Glomerular endothelial cell (primary cell): ENCODE data around the gene FGF10. TPM values are rescaled to one million over a fixed set of nuclear protein-coding genes. Genes with fewer than 3 reads are reported as not detected.

ENCODE experiments used
- DNase-seq: peaks from one replicate; pipeline ENCODE4 v3.0.0-alpha.2; 2011; ENCODE audit warnings: low read depth, low spot score; ENCODE audit errors: extremely low read depth
- total RNA-seq: library from RNA; depleted of rRNA; stranded (reverse); fragments of >200 nt; gene quantifications from 2 replicates; pipeline ENCODE4 v1.2.3, GENCODE V29; 2015

The FGF10 gene
- total RNA-seq, 1 donor from 2014 or later: not detected

GRCh38 chr5:44358421-44358820 is 30.8 kb downstream of the FGF10 start:
- DNase-seq: no peak

DNA sequence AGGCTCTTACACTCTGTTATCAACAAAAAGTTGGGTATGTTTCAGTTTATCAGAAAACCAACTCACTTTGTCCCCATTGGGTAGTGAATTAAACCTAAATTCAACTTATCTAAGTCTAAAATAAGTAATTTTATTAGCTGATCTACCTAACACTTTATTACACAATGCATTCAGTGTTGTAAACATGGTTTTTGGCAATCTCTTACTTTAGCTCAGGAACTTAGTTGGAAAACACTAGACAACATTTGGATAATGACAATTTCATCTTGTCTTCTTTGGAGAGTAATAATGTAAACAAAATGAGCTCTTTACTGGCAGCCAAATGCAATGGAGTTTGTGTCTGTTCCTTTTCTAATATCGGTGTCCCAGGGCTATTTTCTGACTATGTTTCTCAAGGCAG is 33.0 kb downstream of the FGF10 start:
- no peak for DNase-seq

DNA sequence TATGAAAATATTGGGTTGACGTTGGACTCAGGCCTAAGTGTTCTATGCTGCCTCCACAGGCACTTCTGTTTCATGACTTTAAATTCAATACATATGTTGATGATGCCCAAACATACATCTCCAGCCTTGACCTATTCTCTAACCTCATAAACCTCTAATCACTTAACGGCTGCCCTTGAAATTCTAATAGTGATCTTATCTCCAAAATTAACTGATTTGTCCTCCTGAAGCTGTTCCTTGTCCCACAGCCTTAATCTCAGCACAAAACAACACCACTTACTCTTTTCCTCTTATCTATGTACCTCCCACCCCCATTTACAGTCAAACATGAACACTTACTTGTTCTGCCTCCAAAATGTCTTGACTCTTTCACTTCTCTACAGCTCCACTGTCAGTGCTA is 43.3 kb downstream of the FGF10 start:
- no peak for DNase-seq

GRCh38 chr5:44336708-44337107 is 52.5 kb downstream of the FGF10 start:
- no peak for DNase-seq

DNA sequence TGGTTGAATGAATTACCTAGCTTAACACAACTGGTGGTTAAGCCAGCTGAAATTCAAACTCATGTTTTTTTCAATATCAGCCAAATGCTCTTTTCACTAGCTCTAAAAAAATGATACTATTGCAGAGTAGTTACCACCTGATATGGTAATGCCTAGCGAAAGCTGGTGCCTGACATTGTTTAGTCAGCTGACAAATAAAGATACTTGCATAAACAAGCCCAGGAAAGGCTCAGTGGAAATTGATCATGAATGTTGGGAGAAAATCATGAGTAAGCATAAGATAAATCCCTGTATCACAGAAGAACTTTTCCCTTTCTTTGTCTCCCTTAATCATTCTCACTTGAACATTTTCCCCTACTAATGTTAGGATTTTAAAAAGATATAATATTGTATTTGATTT is 54.6 kb downstream of the FGF10 start:
- DNase-seq: no peak

DNA sequence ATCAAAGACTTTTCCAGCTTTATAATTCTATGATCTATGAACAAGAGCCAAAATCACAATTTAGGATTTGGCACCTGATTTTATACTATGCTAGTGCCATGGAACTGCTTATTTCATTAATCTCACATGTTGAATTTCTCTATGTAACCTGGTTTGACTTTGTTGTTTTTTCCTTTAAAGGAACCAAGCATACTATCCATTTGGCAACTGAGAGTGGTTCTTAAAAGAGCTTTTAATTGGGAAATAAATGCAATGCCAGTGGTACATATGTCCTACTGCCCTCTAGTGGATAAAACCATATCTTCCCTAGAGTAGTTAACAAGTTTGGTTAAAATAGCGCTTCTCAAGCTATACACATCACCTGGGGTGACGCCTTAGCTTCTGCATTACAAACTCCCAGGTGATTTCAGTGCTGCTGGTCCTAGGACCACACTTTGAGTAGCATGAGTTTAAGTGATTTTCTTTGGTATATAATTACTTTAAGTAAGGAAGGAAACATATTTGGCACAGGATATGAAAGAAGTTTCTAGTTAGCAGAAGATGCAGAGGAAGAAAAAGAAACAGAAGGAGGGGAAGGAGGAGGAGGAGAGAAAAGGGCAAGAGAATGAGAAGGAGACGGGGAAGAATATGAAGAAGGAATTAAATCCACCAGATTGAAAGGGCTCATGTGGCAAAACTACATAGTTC is 56.8 kb downstream of the FGF10 start:
- peak; percentile 9 for DNase-seq

DNA sequence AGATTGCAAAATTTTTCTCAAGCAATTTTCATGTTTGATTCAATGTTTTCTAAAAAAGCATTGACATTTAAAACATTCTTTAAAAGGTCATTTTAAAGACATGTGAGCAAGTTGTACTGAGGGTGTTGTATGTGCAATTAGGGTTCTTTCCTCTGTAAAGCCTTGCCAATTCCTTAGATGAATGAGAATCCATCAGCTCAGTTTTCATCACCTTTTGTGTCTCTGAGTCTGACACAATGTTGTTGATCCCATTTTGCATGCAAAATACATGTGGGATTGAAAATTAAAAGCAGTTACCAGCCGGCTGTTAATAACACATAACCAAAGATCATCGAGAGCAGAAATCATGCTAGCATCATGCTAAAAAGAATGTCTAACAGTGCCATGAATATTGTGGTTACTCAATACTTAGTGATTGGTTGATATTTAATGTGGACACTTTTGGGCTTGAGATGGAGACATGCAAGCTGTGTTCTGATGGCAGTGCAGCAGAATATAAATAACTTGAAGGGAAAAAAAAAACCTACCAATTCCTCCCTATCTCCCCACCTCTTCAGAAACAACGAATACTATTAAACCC is 57.7 kb downstream of the FGF10 start:
- DNase-seq: no peak

GRCh38 chr5:44329716-44330115 is 59.5 kb downstream of the FGF10 start:
- DNase-seq: no peak

- DNase-seq: no peak
Observed at GRCh38 chr5:44321144-44321725, 68.0 kb downstream of the FGF10 start.

GRCh38 chr5:44320188-44320587 is 69.0 kb downstream of the FGF10 start:
- DNase-seq: no peak

DNA sequence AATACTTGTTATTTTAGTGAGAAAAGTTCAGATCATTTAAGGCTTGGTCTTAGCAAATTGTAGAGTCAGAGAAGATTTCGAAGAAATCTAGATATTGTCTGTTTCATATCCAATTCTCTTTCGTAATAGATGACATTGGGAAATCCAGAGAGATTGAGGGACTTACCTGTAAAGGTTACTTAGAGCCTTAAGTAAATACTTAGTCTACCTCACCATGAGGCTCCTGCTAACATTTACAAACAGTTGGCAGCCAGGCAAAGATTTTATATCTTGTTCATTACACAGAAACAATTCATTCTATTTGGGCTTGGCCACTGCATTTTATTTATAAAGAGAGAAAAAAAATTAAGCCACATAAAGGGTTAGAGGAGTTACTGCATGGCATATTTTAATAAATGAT is 70.3 kb downstream of the FGF10 start:
- no peak for DNase-seq

DNA sequence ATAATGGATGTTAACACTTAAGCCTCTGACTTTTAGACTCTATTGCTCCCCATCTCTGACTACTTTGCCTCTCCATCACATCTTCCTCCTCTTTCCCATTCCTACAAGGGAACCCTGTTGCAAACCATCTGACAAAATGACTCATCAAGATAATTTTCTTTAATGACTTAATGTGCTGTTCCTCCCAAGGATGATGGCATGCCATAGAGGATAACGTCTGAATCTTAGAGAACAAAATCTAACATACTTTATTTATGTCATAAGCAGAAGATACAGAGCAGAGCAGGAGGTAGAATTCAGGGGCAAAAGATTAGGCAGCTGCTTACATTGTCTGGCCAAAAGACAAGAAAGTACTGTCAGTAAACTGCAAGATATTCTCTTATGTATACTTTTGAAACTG is 76.8 kb downstream of the FGF10 start:
- DNase-seq: no peak

DNA sequence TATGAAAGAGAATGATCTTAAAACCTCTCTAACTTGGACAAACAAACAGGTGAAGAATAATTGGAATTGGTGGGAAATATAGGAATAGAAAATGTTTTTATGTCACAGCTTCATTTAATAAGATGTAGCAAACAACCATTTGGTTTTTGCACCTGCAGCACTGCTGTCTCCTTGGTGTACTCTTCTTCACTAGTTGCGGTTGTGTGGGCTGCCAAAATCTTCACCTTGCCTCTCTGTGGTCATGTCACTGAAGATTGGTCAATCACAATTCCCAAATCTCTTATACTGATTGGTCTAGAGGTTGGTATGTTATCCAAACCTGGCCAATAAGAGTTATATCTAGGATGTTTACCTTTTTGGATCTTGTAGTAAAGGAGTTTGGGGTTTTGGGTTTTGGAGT is 88.7 kb downstream of the FGF10 start:
- no peak for DNase-seq

DNA sequence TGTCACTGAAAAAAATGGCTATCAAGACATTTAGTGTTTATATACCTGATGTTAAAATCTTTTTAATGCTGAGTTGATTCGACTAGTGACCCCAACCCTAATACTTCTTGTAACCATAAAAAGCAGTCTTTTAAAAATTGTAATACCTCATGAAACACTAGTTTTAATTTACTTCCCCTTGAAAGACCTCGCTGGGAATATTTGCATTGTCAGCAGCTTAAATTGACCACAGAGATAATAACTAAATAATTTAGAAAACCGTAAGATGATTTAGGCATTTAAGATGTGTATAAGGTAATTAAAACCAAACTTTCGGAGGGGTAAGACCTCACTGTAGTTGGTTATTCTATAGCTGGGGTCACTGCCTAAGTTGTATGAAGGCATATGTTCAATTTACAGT is 89.8 kb downstream of the FGF10 start:
- no peak for DNase-seq

GRCh38 chr5:44294516-44294915 is 94.7 kb downstream of the FGF10 start:
- DNase-seq: no peak

DNA sequence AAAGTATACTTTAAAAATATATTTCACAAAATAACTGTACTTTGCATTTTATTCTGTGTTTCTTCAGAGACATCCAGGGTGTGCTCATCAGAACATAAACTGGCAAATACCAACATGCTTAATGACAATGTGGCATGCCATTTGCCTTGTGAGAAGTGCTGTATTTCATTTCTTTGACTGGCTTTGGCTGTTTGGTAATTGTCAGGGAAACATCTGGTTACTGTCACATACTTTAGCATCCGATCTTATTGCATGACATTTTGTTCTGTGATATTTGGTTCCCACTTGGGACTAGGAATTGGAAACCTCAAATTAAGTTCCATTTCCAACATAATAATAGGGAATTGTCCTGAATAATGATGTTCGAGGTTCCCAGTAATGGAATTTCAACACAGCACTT is 96.5 kb downstream of the FGF10 start:
- DNase-seq: no peak

DNA sequence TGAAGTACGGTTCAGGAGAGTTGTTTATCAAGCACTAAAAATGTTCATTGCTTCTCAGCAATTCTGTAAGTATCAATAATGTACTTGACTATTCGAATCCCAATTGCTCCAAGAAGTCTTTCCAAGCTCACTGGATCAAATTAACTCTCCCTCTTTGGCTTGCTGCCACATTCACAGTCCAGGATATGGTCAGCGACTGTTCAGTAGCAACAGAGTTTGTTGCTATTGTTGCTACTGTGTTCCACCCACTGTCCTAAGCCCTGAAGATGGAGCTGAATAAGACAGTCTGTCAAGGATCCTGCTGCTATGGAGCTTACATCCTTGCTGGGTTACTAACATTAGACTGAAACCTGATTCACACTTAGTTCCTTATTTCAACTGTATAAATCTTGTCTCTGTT is 110.8 kb downstream of the FGF10 start:
- DNase-seq: no peak

GRCh38 chr5:44275908-44276307 is 113.3 kb downstream of the FGF10 start:
- no peak for DNase-seq

DNA sequence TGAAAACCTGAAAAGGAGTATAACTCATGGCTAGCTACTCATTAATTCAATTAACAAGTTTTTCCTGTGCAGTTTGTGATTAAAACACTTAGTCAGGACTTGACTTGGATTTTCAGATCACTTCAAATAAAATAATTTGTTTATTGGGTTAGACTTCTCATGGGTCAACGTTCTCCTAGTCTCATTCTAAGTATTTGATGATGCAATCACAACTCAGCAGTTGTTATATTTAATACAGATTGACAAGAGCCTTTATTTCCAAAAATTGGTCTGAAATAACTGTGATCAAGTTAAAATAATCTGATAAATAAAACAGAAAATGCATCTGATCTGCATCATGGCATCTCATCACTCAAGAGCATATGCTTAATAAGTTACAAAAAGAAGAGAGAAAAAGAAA is 113.9 kb downstream of the FGF10 start:
- no peak for DNase-seq

GRCh38 chr5:44267909-44268308 is 121.3 kb downstream of the FGF10 start:
- DNase-seq: no peak

DNA sequence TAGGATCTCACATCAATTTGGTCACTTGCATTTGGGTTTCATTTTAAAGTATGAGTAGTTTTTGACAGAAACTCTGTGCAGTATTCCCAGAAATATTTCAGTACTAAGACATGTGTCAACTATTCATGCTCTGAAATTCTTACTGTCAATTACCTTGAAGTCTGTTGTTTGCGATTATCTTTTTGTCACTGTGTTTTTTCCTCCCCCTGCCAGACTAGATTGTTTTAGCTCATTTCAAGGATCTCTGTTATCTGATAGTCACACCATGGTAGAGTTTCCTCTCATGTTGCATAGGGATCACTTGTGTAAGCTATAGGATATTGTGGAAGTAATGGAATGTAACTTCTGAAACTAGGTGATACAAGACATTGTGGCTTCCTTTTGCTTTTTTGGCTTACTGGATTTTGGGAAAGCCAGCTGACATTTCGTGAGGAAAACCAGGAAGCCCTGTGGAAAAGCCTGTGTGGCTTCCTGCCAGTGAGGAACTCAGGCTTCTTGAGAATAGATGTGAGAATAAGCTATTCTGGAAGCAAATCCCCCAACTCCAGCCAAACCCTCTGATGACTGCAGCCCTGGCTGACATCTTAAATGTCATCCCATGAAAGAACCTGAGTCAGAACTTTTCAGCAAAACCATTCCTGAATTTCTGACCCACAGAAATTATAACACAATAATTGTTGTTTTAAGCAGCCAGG is 122.2 kb downstream of the FGF10 start:
- no peak for DNase-seq

DNA sequence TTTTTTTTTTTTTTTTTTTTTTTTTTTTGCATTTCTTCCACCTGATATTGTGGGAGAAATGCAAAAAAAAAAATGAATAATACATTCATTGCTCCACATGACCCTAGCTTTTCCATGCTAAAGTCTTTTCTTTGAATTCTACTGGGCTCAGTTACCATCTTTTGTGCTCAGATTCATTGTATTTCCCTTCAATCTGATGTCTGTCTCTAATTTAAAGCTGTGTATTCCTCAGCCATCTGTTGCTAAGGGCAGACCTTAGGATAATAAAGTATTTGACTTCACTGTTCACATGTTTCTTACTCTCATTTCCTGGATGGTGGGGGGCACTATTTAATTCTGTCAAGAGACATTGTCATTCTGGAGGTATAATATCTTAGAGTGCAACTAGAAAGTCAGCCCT is 123.5 kb downstream of the FGF10 start:
- DNase-seq: no peak
